Esophagus muscularis mucosa (tissue), 3 donors: ENCODE data around the gene DUSP22.

ENCODE experiments used
- CTCF ChIP-seq, 3 experiments: fragments of 200-600 bp in 2 of 3; fragments of 450-650 bp in 1 of 3; sonication (generic) in 2 of 3; IDR thresholded peaks; one replicate each; pipeline ENCODE4 v1.5.1; 2017 to 2019; ENCODE audit warnings: antibody characterized with exemption in 3 of 3, mild to moderate bottlenecking in 2 of 3, moderate library complexity in 1 of 3
- POLR2A ChIP-seq: fragments of 450-650 bp; IDR thresholded peaks from one replicate; pipeline ENCODE4 v1.6.1; 2017; ENCODE audit warnings: antibody characterized with exemption, moderate library complexity, mild to moderate bottlenecking, low read depth
- POLR2AphosphoS5 ChIP-seq, 2 donors: sonication (generic); formaldehyde crosslinking; IDR thresholded peaks; one replicate each; pipeline ENCODE4 v1.6.1; 2017; ENCODE audit warnings: antibody characterized with exemption in 2 of 2

- TF ChIP-seq CTCF (IDR thresholded peaks at IDR 0.05) (no peak), POLR2A (no peak), POLR2AphosphoS5 (IDR thresholded peaks at IDR 0.05) (no peak)
Observed at GRCh38 chr6:255041-255750, 37.1 kb upstream of the DUSP22 start.
